GM23338 (cell line): Measurements from ENCODE around the gene TMC1. TPM values are rescaled to one million over a fixed set of nuclear protein-coding genes. Genes with fewer than 3 reads are reported as not detected.

Experiments
- ATAC-seq: fragments of 200-7000 bp; cut with Tn5 transposase; 3 replicates; pipeline ENCODE4 v1.9.1; 2020
- DNase-seq: peaks from one replicate; pipeline ENCODE4 v3.0.0-alpha.2; 2015; ENCODE audit warnings: low spot score
- H2AFZ ChIP-seq: fragments of 200-600 bp; sonication (generic); 2 replicates; pipeline ENCODE4 v1.8.0; 2016; ENCODE audit warnings: antibody characterized with exemption, mild to moderate bottlenecking, moderate library complexity
- H3F3A ChIP-seq: fragments of 200-600 bp; sonication (generic); replicated peaks from 2 replicates; pipeline ENCODE4 v1.8.0; 2017; ENCODE audit warnings: antibody characterized with exemption, mixed run types, low read depth
- H3K27ac ChIP-seq: fragments of 200-600 bp; sonication (generic); 2 replicates; pipeline ENCODE4 v1.6.1; 2016; ENCODE audit warnings: low read depth
- H3K27me3 ChIP-seq: fragments of 200-600 bp; sonication (generic); 2 replicates; pipeline ENCODE4 v1.8.0; 2016; ENCODE audit warnings: mild to moderate bottlenecking, mixed run types, moderate library complexity; ENCODE audit not compliant: insufficient read depth
- H3K36me3 ChIP-seq: fragments of 200-600 bp; sonication (generic); 2 replicates; pipeline ENCODE4 v1.8.0; 2016; ENCODE audit warnings: mild to moderate bottlenecking; ENCODE audit not compliant: insufficient read depth
- H3K4me1 ChIP-seq: fragments of 200-600 bp; sonication (generic); 2 replicates; pipeline ENCODE4 v1.8.0; 2016; ENCODE audit warnings: mild to moderate bottlenecking, moderate library complexity; ENCODE audit not compliant: insufficient read depth
- H3K4me2 ChIP-seq: fragments of 200-600 bp; sonication (generic); 2 replicates; pipeline ENCODE4 v1.7.1; 2017; ENCODE audit warnings: mixed run types
- H3K4me3 ChIP-seq: fragments of 200-600 bp; sonication (generic); 2 replicates; pipeline ENCODE4 v1.6.1; 2016; ENCODE audit warnings: mixed run types
- H3K79me2 ChIP-seq: fragments of 200-600 bp; sonication (generic); replicated peaks from 2 replicates; pipeline ENCODE4 v1.8.0; 2017; ENCODE audit warnings: mild to moderate bottlenecking; ENCODE audit not compliant: insufficient read depth
- H3K9me2 ChIP-seq: fragments of 200-600 bp; sonication (generic); 2 replicates; pipeline ENCODE4 v1.8.0; 2017; ENCODE audit not compliant: insufficient read depth
- H4K20me1 ChIP-seq: fragments of 200-600 bp; sonication (generic); replicated peaks from 2 replicates; pipeline ENCODE4 v1.8.0; 2017; ENCODE audit warnings: mild to moderate bottlenecking; ENCODE audit not compliant: insufficient read depth
- H3K27ac Mint-ChIP-seq: 2 replicates; pipeline ENCODE4 v1.8.0; 2020; ENCODE audit warnings: inconsistent platforms, mild to moderate bottlenecking, moderate library complexity, mixed read lengths
- H3K27me3 Mint-ChIP-seq: 3 replicates; pipeline ENCODE4 v1.8.0; 2022; ENCODE audit warnings: low read depth, mild to moderate bottlenecking, moderate library complexity, mixed read lengths, inconsistent platforms; ENCODE audit not compliant: insufficient read depth, poor library complexity
- H3K36me3 Mint-ChIP-seq: 3 replicates; pipeline ENCODE4 v1.8.0; 2021; ENCODE audit warnings: low read depth, mild to moderate bottlenecking, inconsistent platforms, moderate library complexity, mixed read lengths
- H3K4me1 Mint-ChIP-seq: 3 replicates; pipeline ENCODE4 v1.8.0; 2020; ENCODE audit warnings: mild to moderate bottlenecking, inconsistent platforms, mixed read lengths
- H3K4me3 Mint-ChIP-seq: 3 replicates; pipeline ENCODE4 v1.8.0; 2021; ENCODE audit warnings: moderate library complexity, mild to moderate bottlenecking, inconsistent platforms, mixed read lengths
- H3K9me3 Mint-ChIP-seq: 3 replicates; pipeline ENCODE4 v1.8.0; 2020; ENCODE audit warnings: moderate library complexity, mild to moderate bottlenecking, inconsistent platforms, mixed read lengths
- CREB1 ChIP-seq: fragments of 250-450 bp; sonication (Bioruptor Pico); IDR thresholded peaks from 2 replicates; pipeline ENCODE4 v1.5.0; 2020; ENCODE audit warnings: low read depth, mild to moderate bottlenecking, moderate library complexity
- EZH2 ChIP-seq: fragments of 200-600 bp; sonication (generic); IDR thresholded peaks from one replicate; pipeline ENCODE4 v1.8.0; 2017; ENCODE audit warnings: antibody characterized with exemption, mild to moderate bottlenecking, low read depth; ENCODE audit not compliant: unreplicated experiment
- EZH2phosphoT487 ChIP-seq: fragments of 200-600 bp; sonication (generic); IDR thresholded peaks from one replicate; pipeline ENCODE4 v1.8.1; 2018; ENCODE audit warnings: antibody characterized with exemption; ENCODE audit not compliant: unreplicated experiment
- JUNB ChIP-seq: IDR thresholded peaks from one replicate; pipeline ENCODE4 v1.6.1; 2016; ENCODE audit warnings: antibody characterized with exemption; ENCODE audit not compliant: unreplicated experiment
- NANOG ChIP-seq: IDR thresholded peaks from 2 replicates; pipeline ENCODE4 v1.6.1; 2016; ENCODE audit warnings: antibody characterized with exemption, borderline replicate concordance
- POLR2AphosphoS5 ChIP-seq: IDR thresholded peaks from 2 replicates; pipeline ENCODE4 v1.6.1; 2016; ENCODE audit warnings: antibody characterized with exemption, low read depth
- STAT1 ChIP-seq: IDR thresholded peaks from one replicate; pipeline ENCODE4 v1.6.1; 2016; ENCODE audit warnings: antibody characterized with exemption; ENCODE audit not compliant: unreplicated experiment
- ZNF114 ChIP-seq: fragments of 250-450 bp; sonication (Bioruptor Pico); IDR thresholded peaks from 2 replicates; pipeline ENCODE4 v1.5.0; 2020; ENCODE audit warnings: mild to moderate bottlenecking, moderate library complexity
- ZNF331 ChIP-seq: fragments of 250-450 bp; sonication (Bioruptor Pico); IDR thresholded peaks from 2 replicates; pipeline ENCODE4 v1.5.0; 2020; ENCODE audit warnings: low read depth, mild to moderate bottlenecking, moderate library complexity
- polyA plus RNA-seq: library from polyadenylated mRNA; unstranded; fragments of >200 nt; fragmentation: Nextera tagmentation; extraction: Ambion mirVana; gene quantifications from 2 replicates; pipeline ENCODE4 v1.2.1, GENCODE V29; 2016
- total RNA-seq: library from RNA; depleted of rRNA; stranded (reverse); fragments of >200 nt; shearing (Covaris generic); gene quantifications from 2 replicates; pipeline ENCODE4 v1.2.3, GENCODE V29; 2014
- TF ChIP-seq, protein P1 (sequence below): IDR thresholded peaks from one replicate; pipeline ENCODE4 v1.6.1; 2018; ENCODE audit warnings: antibody characterized with exemption; ENCODE audit not compliant: unreplicated experiment
- TF ChIP-seq, protein P2 (sequence below): IDR thresholded peaks from 2 replicates; pipeline ENCODE4 v1.6.1; 2016; ENCODE audit warnings: antibody characterized with exemption
- TF ChIP-seq, protein P3 (sequence below), 2 experiments: fragments of 200-600 bp in 1 of 2; sonication (generic) in 1 of 2; conservative IDR thresholded peaks; 2 replicates each; pipeline versions ENCODE4 v1.5.1 to v1.6.1; 2016 to 2017; ENCODE audit warnings: antibody characterized with exemption in 2 of 2, low read depth in 2 of 2, mild to moderate bottlenecking in 2 of 2, moderate library complexity in 1 of 2
- TF ChIP-seq, protein P4 (sequence below): fragments of 250-450 bp; sonication (Bioruptor Pico); IDR thresholded peaks from 2 replicates; pipeline ENCODE4 v1.5.0; 2020; ENCODE audit warnings: mild to moderate bottlenecking, moderate library complexity

The TMC1 gene
- total and polyA plus RNA-seq, 2 experiments from 2014 or later: 0.61 to 1.2 TPM

DNA sequence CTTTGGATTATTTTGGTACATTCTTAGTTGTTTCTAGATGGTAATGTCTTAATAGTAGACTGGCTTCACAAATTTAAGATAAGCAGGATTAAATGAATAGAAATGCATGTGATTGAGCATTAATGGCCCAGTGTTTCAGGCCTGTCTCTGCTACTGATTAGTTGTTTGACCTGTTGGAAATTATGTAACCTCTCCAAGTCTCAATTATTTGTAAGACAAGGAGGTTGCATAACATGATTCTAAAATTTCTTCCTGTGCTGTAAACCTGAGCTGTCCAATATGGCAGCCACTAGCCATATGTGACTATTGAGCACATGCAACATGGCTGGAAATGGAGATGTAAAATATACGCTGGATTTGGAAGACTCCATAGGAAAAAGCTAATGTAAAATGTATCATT, 333.9 kb downstream of the TMC1 start:
- no peaks in the 10 kb centered on the region for H3K9me2 ChIP-seq
- H3K4me2 ChIP-seq: no peak overlapping the region
- no peak overlapping the region for H2AFZ ChIP-seq
- no peaks in the 10 kb centered on the region for H4K20me1 ChIP-seq
- H3K36me3 Mint-ChIP-seq: peaks cover 5% of the 10 kb centered on the region
- H3K4me1 ChIP-seq: no peaks in the 10 kb centered on the region
- no peak overlapping the region for H3K27ac Mint-ChIP-seq
- peaks cover 2% of the 10 kb centered on the region for H3K27me3 Mint-ChIP-seq
- H3K36me3 ChIP-seq: no peaks in the 10 kb centered on the region
- no peaks in the 10 kb centered on the region for H3F3A ChIP-seq
- no peak for DNase-seq
- no peak overlapping the region for H3K27ac ChIP-seq
- peaks cover 18% of the 10 kb centered on the region for H3K4me1 Mint-ChIP-seq
- H3K4me3 ChIP-seq: no peak overlapping the region
- no peak for TF ChIP-seq EZH2phosphoT487
- no peak for TF ChIP-seq ZNF331 (CRISPR knock-in tag)
- TF ChIP-seq, protein P1, sequence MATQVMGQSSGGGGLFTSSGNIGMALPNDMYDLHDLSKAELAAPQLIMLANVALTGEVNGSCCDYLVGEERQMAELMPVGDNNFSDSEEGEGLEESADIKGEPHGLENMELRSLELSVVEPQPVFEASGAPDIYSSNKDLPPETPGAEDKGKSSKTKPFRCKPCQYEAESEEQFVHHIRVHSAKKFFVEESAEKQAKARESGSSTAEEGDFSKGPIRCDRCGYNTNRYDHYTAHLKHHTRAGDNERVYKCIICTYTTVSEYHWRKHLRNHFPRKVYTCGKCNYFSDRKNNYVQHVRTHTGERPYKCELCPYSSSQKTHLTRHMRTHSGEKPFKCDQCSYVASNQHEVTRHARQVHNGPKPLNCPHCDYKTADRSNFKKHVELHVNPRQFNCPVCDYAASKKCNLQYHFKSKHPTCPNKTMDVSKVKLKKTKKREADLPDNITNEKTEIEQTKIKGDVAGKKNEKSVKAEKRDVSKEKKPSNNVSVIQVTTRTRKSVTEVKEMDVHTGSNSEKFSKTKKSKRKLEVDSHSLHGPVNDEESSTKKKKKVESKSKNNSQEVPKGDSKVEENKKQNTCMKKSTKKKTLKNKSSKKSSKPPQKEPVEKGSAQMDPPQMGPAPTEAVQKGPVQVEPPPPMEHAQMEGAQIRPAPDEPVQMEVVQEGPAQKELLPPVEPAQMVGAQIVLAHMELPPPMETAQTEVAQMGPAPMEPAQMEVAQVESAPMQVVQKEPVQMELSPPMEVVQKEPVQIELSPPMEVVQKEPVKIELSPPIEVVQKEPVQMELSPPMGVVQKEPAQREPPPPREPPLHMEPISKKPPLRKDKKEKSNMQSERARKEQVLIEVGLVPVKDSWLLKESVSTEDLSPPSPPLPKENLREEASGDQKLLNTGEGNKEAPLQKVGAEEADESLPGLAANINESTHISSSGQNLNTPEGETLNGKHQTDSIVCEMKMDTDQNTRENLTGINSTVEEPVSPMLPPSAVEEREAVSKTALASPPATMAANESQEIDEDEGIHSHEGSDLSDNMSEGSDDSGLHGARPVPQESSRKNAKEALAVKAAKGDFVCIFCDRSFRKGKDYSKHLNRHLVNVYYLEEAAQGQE: no peak
- TF ChIP-seq, protein P2, sequence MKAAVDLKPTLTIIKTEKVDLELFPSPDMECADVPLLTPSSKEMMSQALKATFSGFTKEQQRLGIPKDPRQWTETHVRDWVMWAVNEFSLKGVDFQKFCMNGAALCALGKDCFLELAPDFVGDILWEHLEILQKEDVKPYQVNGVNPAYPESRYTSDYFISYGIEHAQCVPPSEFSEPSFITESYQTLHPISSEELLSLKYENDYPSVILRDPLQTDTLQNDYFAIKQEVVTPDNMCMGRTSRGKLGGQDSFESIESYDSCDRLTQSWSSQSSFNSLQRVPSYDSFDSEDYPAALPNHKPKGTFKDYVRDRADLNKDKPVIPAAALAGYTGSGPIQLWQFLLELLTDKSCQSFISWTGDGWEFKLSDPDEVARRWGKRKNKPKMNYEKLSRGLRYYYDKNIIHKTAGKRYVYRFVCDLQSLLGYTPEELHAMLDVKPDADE: no peak
- TF ChIP-seq ZNF114: no peak
- TF ChIP-seq JUNB: no peak
- TF ChIP-seq POLR2AphosphoS5: no peak
- no peak for TF ChIP-seq STAT1
- TF ChIP-seq EZH2: no peak
- TF ChIP-seq, protein P3, sequence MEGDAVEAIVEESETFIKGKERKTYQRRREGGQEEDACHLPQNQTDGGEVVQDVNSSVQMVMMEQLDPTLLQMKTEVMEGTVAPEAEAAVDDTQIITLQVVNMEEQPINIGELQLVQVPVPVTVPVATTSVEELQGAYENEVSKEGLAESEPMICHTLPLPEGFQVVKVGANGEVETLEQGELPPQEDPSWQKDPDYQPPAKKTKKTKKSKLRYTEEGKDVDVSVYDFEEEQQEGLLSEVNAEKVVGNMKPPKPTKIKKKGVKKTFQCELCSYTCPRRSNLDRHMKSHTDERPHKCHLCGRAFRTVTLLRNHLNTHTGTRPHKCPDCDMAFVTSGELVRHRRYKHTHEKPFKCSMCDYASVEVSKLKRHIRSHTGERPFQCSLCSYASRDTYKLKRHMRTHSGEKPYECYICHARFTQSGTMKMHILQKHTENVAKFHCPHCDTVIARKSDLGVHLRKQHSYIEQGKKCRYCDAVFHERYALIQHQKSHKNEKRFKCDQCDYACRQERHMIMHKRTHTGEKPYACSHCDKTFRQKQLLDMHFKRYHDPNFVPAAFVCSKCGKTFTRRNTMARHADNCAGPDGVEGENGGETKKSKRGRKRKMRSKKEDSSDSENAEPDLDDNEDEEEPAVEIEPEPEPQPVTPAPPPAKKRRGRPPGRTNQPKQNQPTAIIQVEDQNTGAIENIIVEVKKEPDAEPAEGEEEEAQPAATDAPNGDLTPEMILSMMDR (conservative IDR thresholded peaks at IDR 0.05; ENCODE audit: low read depth in 2 of 2): no peak
- TF ChIP-seq, protein P4, sequence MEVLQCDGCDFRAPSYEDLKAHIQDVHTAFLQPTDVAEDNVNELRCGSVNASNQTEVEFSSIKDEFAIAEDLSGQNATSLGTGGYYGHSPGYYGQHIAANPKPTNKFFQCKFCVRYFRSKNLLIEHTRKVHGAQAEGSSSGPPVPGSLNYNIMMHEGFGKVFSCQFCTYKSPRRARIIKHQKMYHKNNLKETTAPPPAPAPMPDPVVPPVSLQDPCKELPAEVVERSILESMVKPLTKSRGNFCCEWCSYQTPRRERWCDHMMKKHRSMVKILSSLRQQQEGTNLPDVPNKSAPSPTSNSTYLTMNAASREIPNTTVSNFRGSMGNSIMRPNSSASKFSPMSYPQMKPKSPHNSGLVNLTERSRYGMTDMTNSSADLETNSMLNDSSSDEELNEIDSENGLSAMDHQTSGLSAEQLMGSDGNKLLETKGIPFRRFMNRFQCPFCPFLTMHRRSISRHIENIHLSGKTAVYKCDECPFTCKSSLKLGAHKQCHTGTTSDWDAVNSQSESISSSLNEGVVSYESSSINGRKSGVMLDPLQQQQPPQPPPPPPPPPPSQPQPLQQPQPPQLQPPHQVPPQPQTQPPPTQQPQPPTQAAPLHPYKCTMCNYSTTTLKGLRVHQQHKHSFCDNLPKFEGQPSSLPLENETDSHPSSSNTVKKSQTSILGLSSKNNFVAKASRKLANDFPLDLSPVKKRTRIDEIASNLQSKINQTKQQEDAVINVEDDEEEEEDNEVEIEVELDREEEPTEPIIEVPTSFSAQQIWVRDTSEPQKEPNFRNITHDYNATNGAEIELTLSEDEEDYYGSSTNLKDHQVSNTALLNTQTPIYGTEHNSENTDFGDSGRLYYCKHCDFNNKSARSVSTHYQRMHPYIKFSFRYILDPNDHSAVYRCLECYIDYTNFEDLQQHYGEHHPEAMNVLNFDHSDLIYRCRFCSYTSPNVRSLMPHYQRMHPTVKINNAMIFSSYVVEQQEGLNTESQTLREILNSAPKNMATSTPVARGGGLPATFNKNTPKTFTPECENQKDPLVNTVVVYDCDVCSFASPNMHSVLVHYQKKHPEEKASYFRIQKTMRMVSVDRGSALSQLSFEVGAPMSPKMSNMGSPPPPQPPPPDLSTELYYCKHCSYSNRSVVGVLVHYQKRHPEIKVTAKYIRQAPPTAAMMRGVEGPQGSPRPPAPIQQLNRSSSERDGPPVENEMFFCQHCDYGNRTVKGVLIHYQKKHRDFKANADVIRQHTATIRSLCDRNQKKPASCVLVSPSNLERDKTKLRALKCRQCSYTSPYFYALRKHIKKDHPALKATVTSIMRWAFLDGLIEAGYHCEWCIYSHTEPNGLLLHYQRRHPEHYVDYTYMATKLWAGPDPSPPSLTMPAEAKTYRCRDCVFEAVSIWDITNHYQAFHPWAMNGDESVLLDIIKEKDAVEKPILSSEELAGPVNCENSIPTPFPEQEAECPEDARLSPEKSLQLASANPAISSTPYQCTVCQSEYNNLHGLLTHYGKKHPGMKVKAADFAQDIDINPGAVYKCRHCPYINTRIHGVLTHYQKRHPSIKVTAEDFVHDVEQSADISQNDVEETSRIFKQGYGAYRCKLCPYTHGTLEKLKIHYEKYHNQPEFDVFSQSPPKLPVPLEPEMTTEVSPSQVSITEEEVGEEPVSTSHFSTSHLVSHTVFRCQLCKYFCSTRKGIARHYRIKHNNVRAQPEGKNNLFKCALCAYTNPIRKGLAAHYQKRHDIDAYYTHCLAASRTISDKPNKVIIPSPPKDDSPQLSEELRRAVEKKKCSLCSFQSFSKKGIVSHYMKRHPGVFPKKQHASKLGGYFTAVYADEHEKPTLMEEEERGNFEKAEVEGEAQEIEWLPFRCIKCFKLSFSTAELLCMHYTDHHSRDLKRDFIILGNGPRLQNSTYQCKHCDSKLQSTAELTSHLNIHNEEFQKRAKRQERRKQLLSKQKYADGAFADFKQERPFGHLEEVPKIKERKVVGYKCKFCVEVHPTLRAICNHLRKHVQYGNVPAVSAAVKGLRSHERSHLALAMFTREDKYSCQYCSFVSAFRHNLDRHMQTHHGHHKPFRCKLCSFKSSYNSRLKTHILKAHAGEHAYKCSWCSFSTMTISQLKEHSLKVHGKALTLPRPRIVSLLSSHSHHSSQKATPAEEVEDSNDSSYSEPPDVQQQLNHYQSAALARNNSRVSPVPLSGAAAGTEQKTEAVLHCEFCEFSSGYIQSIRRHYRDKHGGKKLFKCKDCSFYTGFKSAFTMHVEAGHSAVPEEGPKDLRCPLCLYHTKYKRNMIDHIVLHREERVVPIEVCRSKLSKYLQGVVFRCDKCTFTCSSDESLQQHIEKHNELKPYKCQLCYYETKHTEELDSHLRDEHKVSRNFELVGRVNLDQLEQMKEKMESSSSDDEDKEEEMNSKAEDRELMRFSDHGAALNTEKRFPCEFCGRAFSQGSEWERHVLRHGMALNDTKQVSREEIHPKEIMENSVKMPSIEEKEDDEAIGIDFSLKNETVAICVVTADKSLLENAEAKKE (CRISPR knock-in tag): no peak
- TF ChIP-seq NANOG: no peak
- TF ChIP-seq CREB1: no peak
- peaks cover 12% of the 10 kb centered on the region for H3K9me3 Mint-ChIP-seq
- H3K27me3 ChIP-seq: no peaks in the 10 kb centered on the region
- H3K79me2 ChIP-seq: no peaks in the 10 kb centered on the region
- ATAC-seq: no peak
- no peak overlapping the region for H3K4me3 Mint-ChIP-seq
